GM18498 (cell line): ENCODE results near the gene FGD5.
A peak's percentile ranks its signal among the peaks of the same experiment; 100 is the strongest.

Source experiments
- ATAC-seq: cut with Tn5 transposase; IDR thresholded peaks from one replicate; pipeline ENCODE4 v1.9.1; 2021; ENCODE audit warnings: mild to moderate bottlenecking, moderate library complexity; ENCODE audit not compliant: unreplicated experiment

The FGD5 gene

GRCh38 chr3:14818804-14819500 is at the start of gene FGD5:
TSS of gene FGD5 (plus strand) at chr3:14818962. CDS start at chr3:14819072, 110 bp downstream.
- ATAC-seq, result no peak

- no peak for ATAC-seq
Observed at GRCh38 chr3:14769544-14770325, 49.0 kb upstream of the FGD5 start.

- ATAC-seq, result no peak
Observed at GRCh38 chr3:14770591-14770990, 48.2 kb upstream of the FGD5 start.

GRCh38 chr3:14771593-14772497 is 46.9 kb upstream of the FGD5 start:
- ATAC-seq, result no peak

GRCh38 chr3:14772533-14773138 is 46.1 kb upstream of the FGD5 start:
- no peak for ATAC-seq

- ATAC-seq, result no peak
Observed at GRCh38 chr3:14773281-14773680, 45.5 kb upstream of the FGD5 start.

- ATAC-seq, result no peak
Observed at GRCh38 chr3:14773691-14774128, 45.1 kb upstream of the FGD5 start.

GRCh38 chr3:14774431-14774830 is 44.3 kb upstream of the FGD5 start:
- no peak for ATAC-seq

- no peak for ATAC-seq
Observed at GRCh38 chr3:14775011-14775410, 43.8 kb upstream of the FGD5 start.

- ATAC-seq, result no peak
Observed at GRCh38 chr3:14775563-14775962, 43.2 kb upstream of the FGD5 start.

- ATAC-seq, result no peak
Observed at GRCh38 chr3:14779069-14779685, 39.6 kb upstream of the FGD5 start.

GRCh38 chr3:14780927-14781507 is 37.7 kb upstream of the FGD5 start:
- ATAC-seq, result peak; percentile 77

- no peak for ATAC-seq
Observed at GRCh38 chr3:14783480-14784086, 35.2 kb upstream of the FGD5 start.

- ATAC-seq, result no peak
Observed at GRCh38 chr3:14784087-14784681, 34.6 kb upstream of the FGD5 start.

- ATAC-seq, result no peak
Observed at GRCh38 chr3:14785207-14786155, 33.3 kb upstream of the FGD5 start.

GRCh38 chr3:14786369-14786768 is 32.4 kb upstream of the FGD5 start:
- ATAC-seq, result no peak

GRCh38 chr3:14787630-14788029 is 31.1 kb upstream of the FGD5 start:
- no peak for ATAC-seq

- ATAC-seq, result no peak
Observed at GRCh38 chr3:14788644-14789043, 30.1 kb upstream of the FGD5 start.
